Panc1 (cell line): ENCODE data around the gene KRT2. TPM values are rescaled to one million over a fixed set of nuclear protein-coding genes. Genes with fewer than 3 reads are reported as not detected.

Experiments used
- ATAC-seq: fragments of 200-7000 bp; cut with Tn5 transposase; 2 replicates; pipeline ENCODE4 v1.9.1; 2020; ENCODE audit warnings: mild to moderate bottlenecking, moderate library complexity
- BruUV-seq: library from RNA; stranded (reverse); fragments of 400-500 nt; replicated peaks from 2 replicates; lab custom pipeline; 2021; lab: Mats Ljungman, UMichigan
- CTCF ChIA-PET: fragments of 300-600 bp; sonication (Branson Sonifier 250); formaldehyde crosslinking; loops from one replicate; lab custom pipeline; 2022; ENCODE audit warnings: antibody characterized with exemption; lab: Charles Lee
- POLR2A ChIA-PET: fragments of 300-600 bp; sonication (Branson Sonifier 250); formaldehyde crosslinking; loops from one replicate; lab custom pipeline; 2022; ENCODE audit warnings: antibody characterized with exemption; lab: Charles Lee
- DNase-seq: peaks from one replicate; pipeline ENCODE4 v3.0.0-alpha.2; 2010; ENCODE audit warnings: low read depth, low spot score
- H3K27ac ChIP-seq: 2 replicates; pipeline ENCODE4 v1.5.1; 2011; ENCODE audit warnings: mild to moderate bottlenecking, low read length, inconsistent platforms
- H3K27me3 ChIP-seq: fragments of 200-500 bp; sonication (Bioruptor generic); 2 replicates; pipeline ENCODE4 v1.6.0; 2014; ENCODE audit warnings: low read length, inconsistent platforms; ENCODE audit not compliant: control insufficient read depth, insufficient read depth
- H3K36me3 ChIP-seq: fragments of 200-500 bp; sonication (Bioruptor generic); 2 replicates; pipeline ENCODE4 v1.5.1; 2014; ENCODE audit warnings: inconsistent platforms, mild to moderate bottlenecking, low read length, moderate library complexity; ENCODE audit not compliant: control insufficient read depth, insufficient read depth
- H3K4me1 ChIP-seq: 2 replicates; pipeline ENCODE4 v1.5.1; 2011; ENCODE audit warnings: inconsistent platforms, mild to moderate bottlenecking, low read length, moderate library complexity; ENCODE audit not compliant: control insufficient read depth, insufficient read depth
- H3K4me3 ChIP-seq, 2 experiments: 2 replicates each; pipeline ENCODE4 v1.5.1; 2011 to 2012; ENCODE audit warnings: low read depth in 2 of 2, low read length in 2 of 2, mild to moderate bottlenecking in 2 of 2, inconsistent platforms in 1 of 2, moderate library complexity in 1 of 2
- H3K9me3 ChIP-seq: fragments of 200-500 bp; sonication (Bioruptor generic); 2 replicates; pipeline ENCODE4 v1.5.1; 2014; ENCODE audit warnings: low read depth, mild to moderate bottlenecking, inconsistent platforms, low read length, moderate library complexity; ENCODE audit not compliant: control insufficient read depth, insufficient read depth
- POLR2AphosphoS5 ChIP-seq: IDR thresholded peaks from 2 replicates; pipeline ENCODE4 v1.6.1; 2012; ENCODE audit warnings: mild to moderate bottlenecking, low read depth, low read length, moderate library complexity
- SIN3A ChIP-seq: IDR thresholded peaks from 2 replicates; pipeline ENCODE4 v1.6.1; 2012; ENCODE audit warnings: low read depth, mild to moderate bottlenecking, low read length, moderate library complexity, borderline replicate concordance; ENCODE audit not compliant: insufficient read depth
- TCF7L2 ChIP-seq: IDR thresholded peaks from 2 replicates; pipeline ENCODE4 v1.6.1; 2011; ENCODE audit warnings: mild to moderate bottlenecking, low read depth, low read length, inconsistent platforms
- in situ Hi-C: cut with HindIII; loops from 2 replicates; pipeline ENCODE4 v1.10.0; 2016; ENCODE audit warnings: low sequenced_read_pairs, low pct_unique_long_range_greater_than_20kb
- intact Hi-C: fragments of 100-400 bp; cut with micrococcal nuclease; formaldehyde crosslinking; loops from one replicate; pipeline ENCODE4 v1.10.0; 2022; ENCODE audit not compliant: unreplicated experiment
- total RNA-seq: library from RNA; stranded (reverse); gene quantifications from one replicate; pipeline ENCODE4 v1.2.1, GENCODE V29; 2021; ENCODE audit not compliant: unreplicated experiment
- TF ChIP-seq, protein P1 (sequence below): fragments of 450-650 bp; IDR thresholded peaks from 2 replicates; pipeline ENCODE4 v1.5.1; 2017; ENCODE audit warnings: mild to moderate bottlenecking
- TF ChIP-seq, protein P2 (sequence below), 2 experiments: IDR thresholded peaks; 2 replicates each; pipeline ENCODE4 v1.6.1; 2011 to 2012; ENCODE audit warnings: low read depth in 2 of 2, control low read depth in 1 of 2, low read length in 1 of 2, mild to moderate bottlenecking in 1 of 2, moderate library complexity in 1 of 2; ENCODE audit not compliant: insufficient read depth in 1 of 2

Gene KRT2
- total RNA-seq, 1 experiment from 2014 or later = 0.33 TPM

- in situ Hi-C loops = no loop called here
- TF ChIP-seq, protein P1, sequence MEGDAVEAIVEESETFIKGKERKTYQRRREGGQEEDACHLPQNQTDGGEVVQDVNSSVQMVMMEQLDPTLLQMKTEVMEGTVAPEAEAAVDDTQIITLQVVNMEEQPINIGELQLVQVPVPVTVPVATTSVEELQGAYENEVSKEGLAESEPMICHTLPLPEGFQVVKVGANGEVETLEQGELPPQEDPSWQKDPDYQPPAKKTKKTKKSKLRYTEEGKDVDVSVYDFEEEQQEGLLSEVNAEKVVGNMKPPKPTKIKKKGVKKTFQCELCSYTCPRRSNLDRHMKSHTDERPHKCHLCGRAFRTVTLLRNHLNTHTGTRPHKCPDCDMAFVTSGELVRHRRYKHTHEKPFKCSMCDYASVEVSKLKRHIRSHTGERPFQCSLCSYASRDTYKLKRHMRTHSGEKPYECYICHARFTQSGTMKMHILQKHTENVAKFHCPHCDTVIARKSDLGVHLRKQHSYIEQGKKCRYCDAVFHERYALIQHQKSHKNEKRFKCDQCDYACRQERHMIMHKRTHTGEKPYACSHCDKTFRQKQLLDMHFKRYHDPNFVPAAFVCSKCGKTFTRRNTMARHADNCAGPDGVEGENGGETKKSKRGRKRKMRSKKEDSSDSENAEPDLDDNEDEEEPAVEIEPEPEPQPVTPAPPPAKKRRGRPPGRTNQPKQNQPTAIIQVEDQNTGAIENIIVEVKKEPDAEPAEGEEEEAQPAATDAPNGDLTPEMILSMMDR = no peak
- TF ChIP-seq, protein P2, sequence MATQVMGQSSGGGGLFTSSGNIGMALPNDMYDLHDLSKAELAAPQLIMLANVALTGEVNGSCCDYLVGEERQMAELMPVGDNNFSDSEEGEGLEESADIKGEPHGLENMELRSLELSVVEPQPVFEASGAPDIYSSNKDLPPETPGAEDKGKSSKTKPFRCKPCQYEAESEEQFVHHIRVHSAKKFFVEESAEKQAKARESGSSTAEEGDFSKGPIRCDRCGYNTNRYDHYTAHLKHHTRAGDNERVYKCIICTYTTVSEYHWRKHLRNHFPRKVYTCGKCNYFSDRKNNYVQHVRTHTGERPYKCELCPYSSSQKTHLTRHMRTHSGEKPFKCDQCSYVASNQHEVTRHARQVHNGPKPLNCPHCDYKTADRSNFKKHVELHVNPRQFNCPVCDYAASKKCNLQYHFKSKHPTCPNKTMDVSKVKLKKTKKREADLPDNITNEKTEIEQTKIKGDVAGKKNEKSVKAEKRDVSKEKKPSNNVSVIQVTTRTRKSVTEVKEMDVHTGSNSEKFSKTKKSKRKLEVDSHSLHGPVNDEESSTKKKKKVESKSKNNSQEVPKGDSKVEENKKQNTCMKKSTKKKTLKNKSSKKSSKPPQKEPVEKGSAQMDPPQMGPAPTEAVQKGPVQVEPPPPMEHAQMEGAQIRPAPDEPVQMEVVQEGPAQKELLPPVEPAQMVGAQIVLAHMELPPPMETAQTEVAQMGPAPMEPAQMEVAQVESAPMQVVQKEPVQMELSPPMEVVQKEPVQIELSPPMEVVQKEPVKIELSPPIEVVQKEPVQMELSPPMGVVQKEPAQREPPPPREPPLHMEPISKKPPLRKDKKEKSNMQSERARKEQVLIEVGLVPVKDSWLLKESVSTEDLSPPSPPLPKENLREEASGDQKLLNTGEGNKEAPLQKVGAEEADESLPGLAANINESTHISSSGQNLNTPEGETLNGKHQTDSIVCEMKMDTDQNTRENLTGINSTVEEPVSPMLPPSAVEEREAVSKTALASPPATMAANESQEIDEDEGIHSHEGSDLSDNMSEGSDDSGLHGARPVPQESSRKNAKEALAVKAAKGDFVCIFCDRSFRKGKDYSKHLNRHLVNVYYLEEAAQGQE (IDR thresholded peaks at IDR 0.05; ENCODE audit: insufficient read depth in 1 of 2, low read depth in 2 of 2, low read length in 1 of 2) = no peak
- TF ChIP-seq TCF7L2 (no peak), SIN3A (no peak), POLR2AphosphoS5 (no peak)
- H3K9me3 ChIP-seq = no peaks in the 10 kb centered on the region
- no TSS peak for BruUV-seq
- intact Hi-C loops = no loop called here
- H3K27ac ChIP-seq = no peak overlapping the region
- H3K27me3 ChIP-seq = peaks cover 25% of the 10 kb centered on the region
- CTCF ChIA-PET = no interaction called here
- DNase-seq = no peak
- H3K4me3 ChIP-seq = peak overlapping the region; percentile 23 to 29
- POLR2A ChIA-PET = interaction anchor here (0.7 kb wide), 1 partner anchor 108 kb away, joined by 3 read pairs; no protein-coding TSS in a partner anchor
- ATAC-seq = peak; percentile 56
- H3K4me1 ChIP-seq = no peaks in the 10 kb centered on the region; the same call in 1 of the 2 replicates
- no peaks in the 10 kb centered on the region for H3K36me3 ChIP-seq
These were observed 39.2 kb upstream of the KRT2 start for GRCh38 chr12:52691076-52691840.

- no peak for DNase-seq
- no peaks in the 10 kb centered on the region for H3K36me3 ChIP-seq
- no TSS peak for BruUV-seq
- no peaks in the 10 kb centered on the region; the same call in 1 of the 2 replicates for H3K4me1 ChIP-seq
- TF ChIP-seq TCF7L2 = no peak
- TF ChIP-seq, protein P2 (IDR thresholded peaks at IDR 0.05; ENCODE audit: insufficient read depth in 1 of 2, low read depth in 2 of 2, low read length in 1 of 2) = no peak
- TF ChIP-seq, protein P1 = no peak
- intact Hi-C loops (no loop called here), in situ Hi-C loops (no loop called here)
- H3K27me3 ChIP-seq = peaks cover 31% of the 10 kb centered on the region
- POLR2A ChIA-PET = interaction anchor here (0.7 kb wide), 1 partner anchor 107 kb away, joined by 3 read pairs; no protein-coding TSS in a partner anchor
- CTCF ChIA-PET = no interaction called here
- peak overlapping the region; percentile 23 to 29 for H3K4me3 ChIP-seq
- H3K27ac ChIP-seq = no peak overlapping the region
- ATAC-seq = no peak
- H3K9me3 ChIP-seq = no peaks in the 10 kb centered on the region
These were observed 38.5 kb upstream of the KRT2 start for GRCh38 chr12:52690351-52691075.
